ENCODE data around the gene NEXN.
"Not testable (repeated sequence)": the region's sequence is repeated elsewhere in the genome, so short reads cannot be mapped to it uniquely, and the experiment has no call there.

NEXN gene

DNA sequence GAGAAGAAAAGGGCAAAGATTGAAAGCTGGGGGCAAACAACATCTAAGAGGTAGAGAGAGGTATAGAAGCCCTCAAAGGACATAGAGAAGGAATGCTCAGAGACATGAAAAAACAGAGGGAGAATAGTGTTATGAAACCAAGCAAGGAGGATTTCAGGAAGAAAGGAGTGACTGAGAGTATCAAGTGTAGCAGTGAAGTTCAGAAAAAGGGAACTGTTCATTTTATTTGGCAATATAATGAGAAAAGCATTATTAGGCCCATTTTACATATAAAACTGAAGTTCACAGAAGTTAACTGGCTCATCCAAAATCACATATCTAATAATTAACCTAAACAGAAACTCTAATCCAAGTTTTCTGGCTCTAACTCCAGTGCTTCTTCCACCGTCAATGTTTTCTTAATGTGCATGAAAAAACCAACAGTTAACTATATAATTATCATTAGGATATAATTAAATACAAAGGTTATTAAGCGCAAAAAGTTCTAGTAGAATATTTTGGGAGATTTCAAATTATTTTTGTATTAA is 17.7 kb downstream of the NEXN start:
- DNase-seq (ENCODE audit: low read depth in 2 of 2): no peak

- DNase-seq (ENCODE audit: low read depth in 2 of 2): no peak
Observed at GRCh38 chr1:77906624-77907023, 18.2 kb downstream of the NEXN start.

DNA sequence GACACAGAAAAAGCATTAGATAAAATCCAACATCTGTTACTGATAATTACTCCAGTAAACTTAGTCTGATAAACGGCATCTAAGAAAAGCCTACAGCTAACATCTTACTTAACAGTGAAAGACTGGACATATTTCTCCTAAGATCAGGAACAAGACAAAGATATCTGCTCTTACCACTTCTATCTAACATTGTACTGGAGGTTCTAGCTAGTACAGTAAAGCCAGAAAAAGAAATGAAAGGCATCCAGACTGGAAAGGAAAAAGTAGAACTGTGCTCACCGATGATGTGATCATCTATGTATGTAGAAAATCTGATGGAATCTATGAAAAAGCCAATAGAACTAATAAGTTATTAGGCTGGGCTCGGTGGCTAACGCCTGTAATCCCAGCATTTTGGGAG is 21.7 kb downstream of the NEXN start:
- no peak for DNase-seq (ENCODE audit: low read depth in 2 of 2)

DNA sequence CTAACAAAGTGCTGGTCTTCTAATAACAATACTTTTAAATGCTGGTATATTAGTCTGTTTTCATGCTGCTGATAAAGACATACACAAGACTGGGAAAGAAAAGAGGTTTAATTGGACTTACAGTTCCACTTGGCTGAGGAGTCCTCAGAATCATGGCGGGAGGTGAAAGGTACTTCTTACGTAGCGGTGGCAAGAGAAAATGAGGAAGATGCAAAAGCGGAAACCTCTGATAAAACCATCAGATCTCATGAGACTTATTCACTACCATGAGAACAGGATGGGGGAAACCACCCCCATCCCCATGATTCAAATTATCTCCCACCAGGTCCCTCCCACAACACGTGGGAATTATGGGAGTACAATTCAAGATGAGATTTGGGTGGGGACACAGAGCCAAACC is 30.5 kb downstream of the NEXN start:
- not testable (repeated sequence) for DNase-seq (ENCODE audit: low read depth in 2 of 2)

GRCh38 chr1:77925518-77925917 is 37.1 kb downstream of the NEXN start:
- no peak for DNase-seq (ENCODE audit: low read depth in 2 of 2)

DNA sequence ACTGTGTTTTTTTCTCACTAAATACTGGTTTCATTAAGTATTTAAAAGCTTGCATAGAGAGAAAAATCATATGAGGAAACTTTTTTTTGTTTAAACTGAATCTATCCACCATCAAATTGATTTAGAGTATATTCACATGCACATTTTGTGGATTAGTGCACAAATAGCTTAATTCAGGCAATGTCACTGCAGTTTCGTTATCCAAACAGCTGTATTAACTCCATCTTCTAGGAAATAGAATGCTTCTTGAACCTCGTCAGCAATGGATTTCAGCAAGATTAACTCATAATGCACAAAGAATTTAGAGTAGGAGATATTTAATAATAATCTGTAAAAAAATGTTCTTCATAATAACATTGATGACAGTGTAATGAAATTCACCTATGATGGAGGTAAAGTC is 37.5 kb downstream of the NEXN start:
- no peak for DNase-seq (ENCODE audit: low read depth in 2 of 2)

- DNase-seq (ENCODE audit: low read depth in 2 of 2): no peak
Observed at GRCh38 chr1:77926561-77927357, 38.3 kb downstream of the NEXN start.

DNA sequence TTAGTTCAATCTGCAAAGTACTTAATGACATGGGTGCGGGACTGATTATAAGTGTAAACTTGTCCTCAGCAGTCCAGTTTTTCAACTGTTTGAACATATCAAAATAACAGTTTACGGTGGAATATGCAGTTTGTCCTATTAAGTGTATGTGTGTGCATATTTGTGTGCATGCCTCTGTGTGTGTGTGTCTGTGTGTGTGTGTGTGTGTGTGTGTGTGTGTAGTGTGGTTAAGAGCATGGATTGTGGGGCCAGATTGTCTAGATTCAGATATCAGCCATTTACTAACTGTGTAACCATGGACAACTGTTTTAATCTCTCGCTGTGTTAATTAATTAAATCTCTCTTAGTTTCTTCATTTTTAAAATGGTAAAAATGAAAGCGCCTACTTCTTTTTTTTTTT is 39.0 kb downstream of the NEXN start:
- no peak for DNase-seq (ENCODE audit: low read depth in 2 of 2)

DNA sequence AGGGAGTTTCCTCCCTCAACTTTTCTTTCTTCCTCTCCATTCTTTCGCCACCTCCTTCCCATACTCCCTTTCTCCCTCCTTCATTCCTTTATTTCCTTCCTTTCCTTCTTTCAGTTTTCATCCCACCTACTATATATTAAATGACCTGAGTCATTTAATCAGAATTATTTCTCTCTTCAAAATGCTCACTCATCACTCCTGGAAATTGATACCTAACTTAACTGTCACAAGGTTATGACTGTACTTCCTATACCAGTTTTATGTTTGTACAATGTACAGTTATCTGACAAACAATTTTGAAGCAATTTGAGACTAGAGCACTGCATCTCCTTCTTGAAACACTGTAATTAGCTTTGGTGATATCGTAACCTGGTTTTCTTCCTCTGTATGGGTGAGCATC is 41.4 kb downstream of the NEXN start:
- DNase-seq (ENCODE audit: low read depth in 2 of 2): no peak

DNA sequence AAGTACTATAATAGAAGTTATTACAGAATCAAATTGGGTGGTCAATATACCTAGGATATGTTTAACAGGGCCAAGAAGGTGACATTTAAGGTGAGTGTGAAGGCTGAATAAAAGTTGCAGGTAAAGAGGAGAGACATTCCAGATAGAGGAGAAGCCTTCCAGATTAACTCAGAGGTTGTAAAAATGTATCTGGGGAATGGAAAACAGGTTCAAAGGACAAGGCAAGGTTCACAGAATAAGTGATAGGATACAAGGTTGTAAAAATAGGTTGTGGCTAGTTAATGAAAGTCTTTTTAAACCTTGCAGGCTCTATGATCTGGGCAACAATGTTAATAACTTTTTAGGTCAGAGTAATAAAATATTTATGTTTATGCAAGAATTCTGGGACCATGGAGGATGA is 50.2 kb downstream of the NEXN start:
- no peak for DNase-seq (ENCODE audit: low read depth in 2 of 2)

GRCh38 chr1:77940921-77941570 is 52.6 kb downstream of the NEXN start:
- DNase-seq (ENCODE audit: low read depth in 2 of 2): no peak

DNA sequence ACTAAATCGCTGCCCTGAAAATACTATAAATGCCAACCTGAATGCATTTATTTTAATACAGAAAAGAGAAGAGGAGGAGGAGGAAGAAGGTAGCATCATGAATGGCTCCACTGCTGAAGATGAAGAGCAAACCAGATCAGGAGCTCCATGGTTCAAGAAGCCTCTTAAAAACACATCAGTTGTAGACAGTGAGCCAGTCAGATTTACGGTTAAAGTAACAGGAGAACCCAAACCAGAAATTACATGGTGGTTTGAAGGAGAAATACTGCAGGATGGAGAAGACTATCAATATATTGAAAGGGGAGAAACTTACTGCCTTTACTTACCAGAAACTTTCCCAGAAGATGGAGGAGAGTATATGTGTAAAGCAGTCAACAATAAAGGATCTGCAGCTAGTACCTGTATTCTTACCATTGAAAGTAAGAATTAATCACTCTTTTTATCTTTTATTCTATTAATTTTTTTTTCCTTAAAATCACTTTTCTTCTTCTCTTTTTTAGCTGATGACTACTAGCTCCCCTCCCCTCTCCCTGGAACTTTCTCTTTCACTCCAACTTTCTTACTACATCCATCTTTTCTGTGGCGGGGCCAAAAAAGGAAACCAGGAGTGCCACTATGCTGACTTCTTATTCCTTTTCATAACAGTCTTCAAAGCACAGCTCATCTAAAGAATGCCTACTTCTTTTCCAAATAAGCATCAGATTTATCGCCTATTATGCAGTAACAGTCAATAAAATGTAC is 54.1 kb downstream of the NEXN start:
- no peak for DNase-seq (ENCODE audit: low read depth in 2 of 2)

GRCh38 chr1:77945345-77945744 is 56.9 kb downstream of the NEXN start:
- DNase-seq (ENCODE audit: low read depth in 2 of 2): no peak

DNA sequence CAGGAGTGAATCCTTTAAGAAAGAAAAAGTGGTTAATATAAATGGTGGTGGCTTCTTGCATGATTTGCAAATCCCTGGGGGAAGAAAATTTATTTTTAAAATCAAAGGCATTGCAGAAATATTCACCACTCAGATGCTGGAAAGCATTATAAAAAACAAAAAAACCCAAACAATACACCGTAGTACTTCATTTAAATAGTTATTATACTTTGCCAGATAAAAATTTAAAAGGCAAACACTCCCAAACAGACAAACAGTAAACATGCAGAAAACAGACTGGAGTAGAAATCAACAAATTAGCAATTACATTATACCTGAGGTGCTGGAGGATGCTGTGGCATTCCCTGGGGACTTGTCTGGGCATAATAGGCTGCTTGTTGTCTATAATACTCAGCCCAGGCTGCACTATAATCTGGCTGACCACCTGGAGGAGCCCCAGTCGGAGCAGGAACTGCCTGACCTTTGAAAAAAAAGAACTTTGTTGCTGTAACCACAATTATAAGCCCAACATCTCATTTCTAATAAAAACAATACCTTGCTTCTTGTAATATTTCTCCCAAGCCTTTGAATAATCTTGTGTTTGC is 60.5 kb downstream of the NEXN start:
- no peak for DNase-seq (ENCODE audit: low read depth in 2 of 2)

DNA sequence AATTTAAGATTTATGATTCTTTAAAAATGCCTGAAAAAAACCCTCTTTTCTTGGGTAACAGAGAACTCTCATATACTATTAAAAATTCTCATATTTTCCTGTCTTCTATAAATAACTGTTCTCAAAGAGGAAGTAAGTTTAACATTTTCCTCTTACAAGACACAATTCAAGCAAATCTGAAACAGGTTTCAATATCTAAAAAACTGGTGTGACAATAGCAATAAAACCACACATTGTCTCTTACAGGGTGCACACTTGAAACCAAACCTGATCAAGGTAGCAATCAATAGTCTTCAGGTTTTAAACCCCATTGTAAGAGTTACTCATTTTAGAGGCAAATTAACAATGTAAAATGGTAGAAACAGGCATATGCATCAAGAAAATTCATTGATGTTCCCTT is 62.4 kb downstream of the NEXN start:
- no peak for DNase-seq (ENCODE audit: low read depth in 2 of 2)

- no peak for DNase-seq (ENCODE audit: low read depth in 2 of 2)
Observed at GRCh38 chr1:77951328-77951727, 62.9 kb downstream of the NEXN start.

GRCh38 chr1:77953907-77954306 is 65.5 kb downstream of the NEXN start:
- DNase-seq (ENCODE audit: low read depth in 2 of 2): no peak

- no peak for DNase-seq (ENCODE audit: low read depth in 2 of 2)
Observed at GRCh38 chr1:77954521-77954920, 66.1 kb downstream of the NEXN start.

DNA sequence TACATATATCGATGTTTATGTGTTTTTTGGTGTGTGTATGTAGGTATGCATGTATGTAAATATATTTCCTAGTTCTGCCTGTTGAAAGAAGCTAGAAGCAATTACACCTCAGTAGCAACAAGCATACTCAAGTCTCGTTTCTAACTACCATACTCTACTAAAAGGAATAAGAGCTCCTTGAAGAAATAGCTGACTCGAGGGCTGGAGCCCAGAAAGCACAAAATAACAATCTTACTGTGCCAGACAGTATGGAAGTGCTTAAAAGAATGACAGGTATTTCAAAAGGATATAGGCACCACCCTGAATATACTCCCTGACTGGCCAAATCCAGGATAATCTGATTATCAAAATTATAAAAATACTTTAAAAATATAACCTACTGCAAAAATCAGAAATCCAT is 67.3 kb downstream of the NEXN start:
- DNase-seq (ENCODE audit: low read depth in 2 of 2): no peak

DNA sequence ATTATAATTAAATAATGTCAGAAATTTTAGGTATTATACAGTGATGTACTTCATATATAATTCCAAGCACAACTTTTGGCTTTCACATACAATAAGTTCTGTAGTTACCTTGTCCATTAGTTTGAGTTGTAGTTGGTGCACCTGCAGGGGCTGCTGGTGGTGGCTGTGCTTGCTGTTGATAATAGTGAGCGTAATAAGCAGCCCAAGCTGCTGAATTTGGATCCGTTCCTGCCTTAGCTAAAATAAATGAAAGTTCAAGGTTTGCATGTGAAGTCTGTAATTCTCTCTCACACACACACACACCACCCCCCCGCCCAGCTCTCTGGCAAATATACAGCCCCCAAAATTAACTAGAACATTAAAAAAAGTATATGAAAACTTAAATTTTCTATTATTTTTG is 68.0 kb downstream of the NEXN start:
- DNase-seq (ENCODE audit: low read depth in 2 of 2): no peak

GRCh38 chr1:77958391-77958790 is 70.0 kb downstream of the NEXN start:
- no peak for DNase-seq (ENCODE audit: low read depth in 2 of 2)

DNA sequence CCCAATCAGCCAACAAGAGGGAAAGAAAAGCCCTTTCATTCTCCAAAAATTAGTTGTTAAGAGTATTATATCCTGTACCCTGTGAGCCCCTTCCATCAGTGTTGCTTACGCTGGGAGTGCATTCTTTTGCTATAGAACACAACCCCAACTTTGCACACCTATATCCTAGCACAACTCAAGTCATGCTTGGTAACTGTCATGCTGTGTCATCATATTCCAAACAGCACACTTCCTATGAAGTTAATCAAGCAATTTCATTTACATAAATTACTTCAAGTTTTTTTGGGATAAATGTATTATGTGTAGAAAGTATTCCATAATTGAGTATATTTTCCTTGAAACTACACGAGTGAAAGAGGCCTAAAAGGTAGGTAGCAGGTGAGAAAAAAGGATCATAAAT is 70.4 kb downstream of the NEXN start:
- DNase-seq (ENCODE audit: low read depth in 2 of 2): no peak
